ENCODE data around the gene CXCL16.
"Not testable (repeated sequence)": the region's sequence is repeated elsewhere in the genome, so short reads cannot be mapped to it uniquely, and the experiment has no call there.

CXCL16 gene

GRCh38 chr17:4691686-4692085 is 48.0 kb downstream of the CXCL16 start:
- DNase-seq: no peak

GRCh38 chr17:4690745-4691144 is 49.0 kb downstream of the CXCL16 start:
- no peak for DNase-seq

- not testable (repeated sequence) for DNase-seq
Measured at GRCh38 chr17:4689872-4690271, 49.9 kb downstream of the CXCL16 start.

DNA sequence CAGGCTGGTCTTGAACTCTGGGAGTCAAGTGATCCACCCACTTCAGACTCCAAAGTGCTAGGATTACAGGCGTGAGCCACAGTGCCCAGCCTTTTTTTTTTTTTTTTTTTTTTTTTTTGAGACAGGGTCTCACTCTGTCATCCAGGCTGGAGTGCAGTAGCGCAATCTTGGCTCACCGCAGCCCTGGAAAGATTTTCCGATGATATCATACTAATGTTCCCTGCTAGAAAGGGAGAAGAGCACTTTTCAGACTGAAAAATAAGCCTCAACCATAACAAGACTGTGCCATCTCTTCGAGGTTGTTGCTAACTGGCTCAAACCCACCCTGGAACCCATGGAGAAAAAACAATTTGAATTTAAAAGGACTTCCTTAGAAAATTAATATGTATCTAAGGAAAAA is 56.0 kb downstream of the CXCL16 start:
- DNase-seq: not testable (repeated sequence)

Measured in T-helper 9 cell (primary cell).